ENCODE results near the gene CD7.

Gene CD7

DNA sequence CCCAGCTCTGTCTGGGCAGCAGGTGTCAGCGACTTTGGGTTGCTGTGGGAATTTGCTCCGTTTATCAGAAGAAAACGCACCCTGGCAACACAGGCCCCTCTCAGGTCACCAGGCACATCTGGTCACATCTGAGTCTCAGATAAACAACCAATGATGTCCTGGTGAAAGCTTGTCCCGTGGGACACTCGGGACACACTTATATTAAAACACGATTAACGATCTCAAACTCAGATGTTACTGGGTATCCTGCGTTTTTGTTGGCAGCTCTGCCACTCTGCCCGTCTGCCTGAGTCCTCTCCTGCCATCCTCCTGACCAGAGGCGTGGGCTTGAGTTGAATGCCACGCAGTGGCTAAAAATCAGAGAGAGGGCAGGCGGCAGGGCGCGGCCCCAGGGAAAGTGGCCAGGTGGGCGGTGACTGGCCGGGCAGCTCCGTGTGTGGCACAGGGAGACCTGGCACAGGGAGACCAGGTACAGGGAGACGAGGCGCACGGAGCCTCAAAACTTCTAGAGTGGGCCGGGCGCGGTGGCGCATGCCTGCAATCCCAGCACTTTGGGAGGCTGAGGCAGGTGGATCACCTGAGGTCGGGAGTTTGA, 14.0 kb upstream of the CD7 start:
- Histone ChIP-seq H3K4me3 (IDR thresholded peaks at IDR 0.05; ENCODE audit: insufficient read depth, low read depth, low read length) (no peak overlapping the region), H2AFZ (ENCODE audit: low read depth) (no peak overlapping the region), H3K4me1 (ENCODE audit: low read depth, poor library complexity, severe bottlenecking) (peaks cover 67% of the 10 kb centered on the region), H3K79me2 (ENCODE audit: insufficient read depth, low read depth) (no peaks in the 10 kb centered on the region), H4K20me1 (ENCODE audit: insufficient read depth) (no peaks in the 10 kb centered on the region), H3K9ac (no peak overlapping the region), H3K27ac (no peak overlapping the region), H3K36me3 (ENCODE audit: insufficient read depth) (no peaks in the 10 kb centered on the region), H3K27me3 (ENCODE audit: insufficient read depth, low read depth) (no peaks in the 10 kb centered on the region), H3K4me2 (no peak overlapping the region)
- TF ChIP-seq, protein P1, sequence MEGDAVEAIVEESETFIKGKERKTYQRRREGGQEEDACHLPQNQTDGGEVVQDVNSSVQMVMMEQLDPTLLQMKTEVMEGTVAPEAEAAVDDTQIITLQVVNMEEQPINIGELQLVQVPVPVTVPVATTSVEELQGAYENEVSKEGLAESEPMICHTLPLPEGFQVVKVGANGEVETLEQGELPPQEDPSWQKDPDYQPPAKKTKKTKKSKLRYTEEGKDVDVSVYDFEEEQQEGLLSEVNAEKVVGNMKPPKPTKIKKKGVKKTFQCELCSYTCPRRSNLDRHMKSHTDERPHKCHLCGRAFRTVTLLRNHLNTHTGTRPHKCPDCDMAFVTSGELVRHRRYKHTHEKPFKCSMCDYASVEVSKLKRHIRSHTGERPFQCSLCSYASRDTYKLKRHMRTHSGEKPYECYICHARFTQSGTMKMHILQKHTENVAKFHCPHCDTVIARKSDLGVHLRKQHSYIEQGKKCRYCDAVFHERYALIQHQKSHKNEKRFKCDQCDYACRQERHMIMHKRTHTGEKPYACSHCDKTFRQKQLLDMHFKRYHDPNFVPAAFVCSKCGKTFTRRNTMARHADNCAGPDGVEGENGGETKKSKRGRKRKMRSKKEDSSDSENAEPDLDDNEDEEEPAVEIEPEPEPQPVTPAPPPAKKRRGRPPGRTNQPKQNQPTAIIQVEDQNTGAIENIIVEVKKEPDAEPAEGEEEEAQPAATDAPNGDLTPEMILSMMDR (conservative IDR thresholded peaks at IDR 0.05; ENCODE audit: low read depth, low read length) = no peak

DNA sequence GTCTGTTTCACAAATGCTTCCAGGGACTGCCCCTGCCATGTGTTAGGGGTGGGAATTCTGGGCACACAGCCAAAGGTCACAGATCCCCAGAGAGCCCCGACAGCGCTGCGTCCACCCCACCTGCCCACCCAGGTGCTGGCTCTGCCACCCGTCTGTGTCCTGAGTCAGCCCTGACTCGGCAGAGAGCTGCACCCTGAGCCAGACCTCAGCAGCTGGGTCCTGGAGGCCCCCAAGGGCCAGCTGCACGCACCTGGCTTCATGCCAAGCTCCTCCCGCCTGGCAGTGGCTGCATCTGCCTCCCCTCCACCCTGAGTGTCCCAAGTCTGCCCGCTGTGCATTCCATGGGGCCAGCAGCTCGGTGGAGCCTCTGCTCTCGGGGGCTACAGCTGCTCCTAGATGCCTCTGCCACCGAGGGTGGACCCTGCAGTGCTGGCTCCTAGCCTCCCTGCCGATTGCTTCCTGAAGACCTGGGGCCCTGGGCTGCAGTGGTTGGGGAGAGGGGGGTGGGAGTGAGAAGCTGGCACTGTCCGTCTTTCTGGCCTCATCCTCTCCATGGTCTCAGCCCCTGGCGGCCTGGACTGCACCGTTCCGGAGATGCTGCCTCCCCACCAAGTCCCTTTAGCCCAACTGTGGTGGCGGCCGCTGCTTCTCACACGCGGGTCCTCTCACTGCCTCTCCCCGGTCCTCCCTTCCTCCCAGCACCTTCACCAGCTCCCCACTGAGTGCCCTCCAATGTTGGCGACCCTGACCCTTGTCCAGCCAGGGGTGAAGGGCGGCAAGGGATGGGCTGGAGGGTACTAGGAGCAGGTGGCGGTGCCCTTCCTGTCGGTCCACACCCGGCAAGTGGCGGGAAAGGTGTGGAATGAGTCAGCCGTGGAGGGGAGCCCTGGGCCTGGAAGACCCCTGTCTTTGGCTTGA, 13.2 kb upstream of the CD7 start:
- Histone ChIP-seq H2AFZ (ENCODE audit: low read depth) (peak overlapping the region; percentile 24; the same call in 1 of the 2 replicates), H3K79me2 (ENCODE audit: insufficient read depth, low read depth) (no peaks in the 10 kb centered on the region), H3K36me3 (ENCODE audit: insufficient read depth) (no peaks in the 10 kb centered on the region), H3K27ac (no peak overlapping the region), H3K4me1 (ENCODE audit: low read depth, poor library complexity, severe bottlenecking) (peaks cover 59% of the 10 kb centered on the region), H4K20me1 (ENCODE audit: insufficient read depth) (no peaks in the 10 kb centered on the region), H3K27me3 (ENCODE audit: insufficient read depth, low read depth) (no peaks in the 10 kb centered on the region), H3K9ac (no peak overlapping the region), H3K4me3 (IDR thresholded peaks at IDR 0.05; ENCODE audit: insufficient read depth, low read depth, low read length) (no peak overlapping the region), H3K4me2 (peak overlapping the region; percentile 76)
- TF ChIP-seq, protein P1 (conservative IDR thresholded peaks at IDR 0.05; ENCODE audit: low read depth, low read length) = no peak

GRCh38 chr17:82329683-82330321, 12.4 kb upstream of the CD7 start:
- Histone ChIP-seq H3K36me3 (ENCODE audit: insufficient read depth) (no peaks in the 10 kb centered on the region), H4K20me1 (ENCODE audit: insufficient read depth) (no peaks in the 10 kb centered on the region), H2AFZ (ENCODE audit: low read depth) (peak overlapping the region; percentile 24; the same call in 1 of the 2 replicates), H3K4me3 (IDR thresholded peaks at IDR 0.05; ENCODE audit: insufficient read depth, low read depth, low read length) (no peak overlapping the region), H3K27ac (no peak overlapping the region), H3K79me2 (ENCODE audit: insufficient read depth, low read depth) (no peaks in the 10 kb centered on the region), H3K4me2 (peak overlapping the region; percentile 76), H3K9ac (no peak overlapping the region), H3K4me1 (ENCODE audit: low read depth, poor library complexity, severe bottlenecking) (peaks cover 53% of the 10 kb centered on the region), H3K27me3 (ENCODE audit: insufficient read depth, low read depth) (no peaks in the 10 kb centered on the region)
- TF ChIP-seq, protein P1 (conservative IDR thresholded peaks at IDR 0.05; ENCODE audit: low read depth, low read length) = no peak

GRCh38 chr17:82328994-82329507, 11.6 kb upstream of the CD7 start:
- no peaks in the 10 kb centered on the region for H4K20me1 ChIP-seq (ENCODE audit: insufficient read depth)
- H3K9ac ChIP-seq = no peak overlapping the region
- H3K36me3 ChIP-seq (ENCODE audit: insufficient read depth) = no peaks in the 10 kb centered on the region
- no peak overlapping the region for H3K4me3 ChIP-seq (IDR thresholded peaks at IDR 0.05; ENCODE audit: insufficient read depth, low read depth, low read length)
- H2AFZ ChIP-seq (ENCODE audit: low read depth) = no peak overlapping the region
- H3K4me2 ChIP-seq = no peak overlapping the region
- H3K4me1 ChIP-seq (ENCODE audit: low read depth, poor library complexity, severe bottlenecking) = peaks cover 52% of the 10 kb centered on the region
- no peaks in the 10 kb centered on the region for H3K27me3 ChIP-seq (ENCODE audit: insufficient read depth, low read depth)
- TF ChIP-seq, protein P1 (conservative IDR thresholded peaks at IDR 0.05; ENCODE audit: low read depth, low read length) = no peak
- H3K79me2 ChIP-seq (ENCODE audit: insufficient read depth, low read depth) = no peaks in the 10 kb centered on the region
- H3K27ac ChIP-seq = no peak overlapping the region
